CD4-positive, alpha-beta T cell treated with Interleukin-4 for 1 hour (primary cell): Measurements from ENCODE around the gene PLD1.

ENCODE experiments used
- DNase-seq, 2 donors: peaks; one replicate each; pipeline ENCODE4 v3.0.0-alpha.2; 2020 to 2022

The PLD1 gene

GRCh38 chr3:171551296-171551695, 259.0 kb downstream of the PLD1 start:
- DNase-seq, result no peak
